Activated CD8-positive, alpha-beta memory T cell treated with anti-CD3 and anti-CD28 coated beads, Interleukin-2, amount 50 U/mL, for 1 hour (primary cell): ENCODE results near the gene HOXD10.

Experiments
- DNase-seq: peaks from one replicate; pipeline ENCODE4 v3.0.0-alpha.2; 2020; ENCODE audit errors: extremely low read depth

HOXD10 gene

DNA sequence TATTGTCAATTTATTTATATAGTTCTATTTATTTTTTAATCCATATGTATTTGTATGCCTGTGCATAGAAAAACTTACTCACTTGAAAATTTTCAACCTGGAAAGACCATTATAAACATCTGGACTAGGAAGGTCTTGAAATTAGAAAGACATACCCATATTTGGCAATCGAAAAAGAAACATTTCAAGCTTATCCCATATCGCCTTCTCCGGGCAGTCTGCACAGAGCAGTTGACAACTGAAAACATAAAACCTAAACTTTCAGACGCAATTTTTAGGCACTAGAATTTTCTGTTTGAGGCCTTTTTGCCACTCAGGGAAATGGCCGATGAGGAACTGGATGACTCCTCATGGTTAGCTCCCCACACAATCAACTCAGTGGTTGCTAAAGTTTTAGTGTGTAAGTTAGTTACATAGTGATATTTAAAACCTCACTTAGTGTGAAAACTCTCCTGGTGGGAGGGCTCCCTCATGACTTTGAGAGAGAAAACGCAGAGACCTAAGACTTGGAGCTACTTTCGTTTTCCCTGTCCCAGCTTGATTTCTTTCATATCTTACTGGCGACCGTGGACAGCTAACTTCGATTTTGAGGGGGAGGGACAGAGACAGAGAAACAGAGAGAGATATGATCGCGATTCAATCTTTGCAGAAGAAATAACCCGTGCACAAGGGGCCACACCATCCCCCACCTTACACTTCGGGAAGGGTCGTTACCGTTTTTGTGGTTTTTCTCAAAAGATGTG lies 20.2 kb upstream of the HOXD10 start:
- DNase-seq = no peak

DNA sequence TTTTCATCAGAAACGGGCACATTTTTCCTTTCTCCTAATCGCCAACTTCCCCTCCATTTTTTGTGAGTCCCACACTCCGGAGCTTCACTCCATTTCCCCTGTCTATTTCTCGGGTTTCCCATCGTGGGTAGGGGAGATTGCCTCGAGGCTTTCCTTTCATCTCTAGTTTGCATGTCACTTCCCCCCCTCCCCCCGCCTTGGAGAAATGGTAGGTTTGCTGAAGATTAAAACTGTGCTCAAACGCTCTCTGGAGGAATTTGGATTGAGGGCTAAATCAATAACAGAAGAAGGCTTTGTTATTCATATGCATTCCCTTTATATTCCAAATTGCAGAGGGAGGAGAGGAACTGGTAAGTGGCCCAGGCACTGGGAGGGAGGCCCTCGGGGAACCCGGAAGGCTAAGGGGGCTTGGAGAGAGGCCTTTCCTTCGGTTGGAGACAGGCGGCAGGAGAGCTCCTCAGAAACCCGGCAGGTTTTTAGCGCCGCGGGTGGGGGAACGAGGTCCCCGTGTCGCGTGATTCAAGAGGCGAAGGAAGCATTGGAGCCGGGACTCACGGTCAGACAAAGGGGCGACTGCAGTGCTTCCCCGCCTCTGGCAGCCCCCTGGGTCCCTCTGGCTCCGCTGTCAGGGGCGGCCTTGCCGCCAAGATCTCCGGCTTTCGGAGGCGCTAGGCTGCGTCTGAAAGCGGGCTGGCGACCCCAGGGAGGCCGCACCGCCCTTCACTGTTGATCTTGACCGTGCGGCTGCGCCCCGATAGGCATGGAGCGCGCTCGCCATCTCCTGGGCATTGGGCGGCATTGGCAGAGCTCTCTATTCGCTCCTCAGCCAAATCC lies 19.4 kb upstream of the HOXD10 start:
- DNase-seq = no peak

DNA sequence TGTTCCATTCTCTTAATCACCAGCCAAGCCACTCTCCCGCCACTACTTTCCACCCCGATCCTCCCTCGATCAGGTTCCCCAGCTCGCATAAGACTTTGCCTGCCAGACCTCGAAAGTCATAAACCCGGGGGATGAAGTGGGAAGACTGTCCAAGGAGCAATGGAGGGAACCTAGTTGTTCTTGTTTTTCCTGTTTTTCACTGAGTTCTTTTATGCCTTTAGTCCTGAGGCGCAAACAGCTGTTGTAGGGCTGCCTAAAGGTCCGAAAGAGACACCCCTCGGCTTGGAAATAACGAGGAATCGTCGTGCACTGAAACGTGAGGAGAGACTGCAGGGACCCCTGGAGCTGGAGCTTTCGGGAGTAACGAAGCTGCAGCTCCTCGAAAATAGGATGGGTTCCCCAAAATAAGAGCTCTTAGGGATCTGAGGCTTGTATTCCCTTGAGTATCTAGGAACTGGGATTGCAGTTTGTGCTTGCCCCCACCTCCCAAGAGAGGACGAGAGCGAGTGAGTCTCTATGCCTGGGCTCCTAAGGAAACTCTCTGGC lies 18.7 kb upstream of the HOXD10 start:
- DNase-seq = no peak

DNA sequence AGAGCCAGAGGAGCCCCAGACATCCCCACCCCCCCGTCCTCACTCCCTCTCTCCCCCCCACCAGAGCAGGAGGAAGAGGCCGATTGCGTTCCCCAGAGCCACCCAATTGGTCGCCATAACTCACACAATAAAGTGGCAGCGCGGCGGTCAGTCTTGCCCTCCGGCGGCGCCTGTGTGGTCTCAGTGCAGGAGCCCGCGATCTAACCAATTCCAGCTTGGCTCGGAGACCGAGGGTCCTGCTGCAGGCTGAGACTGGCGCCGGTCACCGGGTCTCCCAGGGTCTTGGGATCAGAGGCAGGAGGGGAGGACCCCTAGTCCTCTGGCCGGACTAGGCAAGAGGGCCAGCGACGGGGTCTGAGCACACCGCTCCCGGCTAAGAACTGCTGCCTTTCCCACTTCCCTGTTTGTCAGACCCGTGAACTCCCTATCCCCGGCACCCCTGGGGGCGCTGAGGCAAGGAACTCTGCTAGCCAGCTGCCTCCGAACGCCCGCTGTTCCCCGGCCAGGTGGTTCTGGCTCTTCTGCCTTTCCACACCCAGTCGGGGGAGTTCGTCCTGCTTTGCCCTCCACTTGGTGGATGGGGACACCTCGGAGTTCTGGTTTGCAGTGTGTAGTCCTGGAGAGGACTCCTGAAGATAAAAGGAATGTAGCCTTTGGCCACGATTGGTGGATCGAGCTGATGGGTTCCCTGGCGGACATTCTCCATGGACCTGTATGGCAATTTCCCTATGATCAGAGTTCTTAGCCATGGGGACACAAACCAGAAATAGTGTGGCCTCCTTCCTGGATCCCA lies 18.0 kb upstream of the HOXD10 start:
- no peak for DNase-seq

DNA sequence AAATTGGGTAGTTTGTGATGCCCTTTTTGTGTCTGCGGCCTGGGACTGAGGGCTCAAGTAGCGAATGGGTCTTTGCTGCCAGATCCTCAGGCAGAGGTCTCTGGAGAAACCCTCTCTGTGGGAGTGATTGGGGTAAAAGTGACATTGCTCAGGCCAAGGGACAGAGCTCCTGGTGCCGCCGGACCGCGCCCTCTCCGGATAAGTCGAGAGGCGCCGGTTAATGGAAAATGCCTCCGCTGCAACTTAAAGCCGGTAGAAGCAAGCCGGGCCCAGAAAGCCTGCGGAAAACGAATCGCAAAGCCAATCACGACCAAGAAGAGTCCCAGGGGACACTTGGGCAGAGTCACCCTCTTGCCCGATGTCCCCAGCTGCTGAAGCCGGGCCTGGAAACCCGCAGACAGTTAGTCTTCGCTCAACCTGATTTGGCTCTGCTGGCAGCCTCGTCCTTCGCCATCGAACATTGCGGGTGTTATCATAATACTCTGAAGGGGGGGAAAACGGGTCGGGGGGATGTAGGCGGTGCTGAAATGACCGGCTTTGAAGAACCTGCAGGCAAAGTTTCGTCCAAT lies 17.3 kb upstream of the HOXD10 start:
- no peak for DNase-seq

DNA sequence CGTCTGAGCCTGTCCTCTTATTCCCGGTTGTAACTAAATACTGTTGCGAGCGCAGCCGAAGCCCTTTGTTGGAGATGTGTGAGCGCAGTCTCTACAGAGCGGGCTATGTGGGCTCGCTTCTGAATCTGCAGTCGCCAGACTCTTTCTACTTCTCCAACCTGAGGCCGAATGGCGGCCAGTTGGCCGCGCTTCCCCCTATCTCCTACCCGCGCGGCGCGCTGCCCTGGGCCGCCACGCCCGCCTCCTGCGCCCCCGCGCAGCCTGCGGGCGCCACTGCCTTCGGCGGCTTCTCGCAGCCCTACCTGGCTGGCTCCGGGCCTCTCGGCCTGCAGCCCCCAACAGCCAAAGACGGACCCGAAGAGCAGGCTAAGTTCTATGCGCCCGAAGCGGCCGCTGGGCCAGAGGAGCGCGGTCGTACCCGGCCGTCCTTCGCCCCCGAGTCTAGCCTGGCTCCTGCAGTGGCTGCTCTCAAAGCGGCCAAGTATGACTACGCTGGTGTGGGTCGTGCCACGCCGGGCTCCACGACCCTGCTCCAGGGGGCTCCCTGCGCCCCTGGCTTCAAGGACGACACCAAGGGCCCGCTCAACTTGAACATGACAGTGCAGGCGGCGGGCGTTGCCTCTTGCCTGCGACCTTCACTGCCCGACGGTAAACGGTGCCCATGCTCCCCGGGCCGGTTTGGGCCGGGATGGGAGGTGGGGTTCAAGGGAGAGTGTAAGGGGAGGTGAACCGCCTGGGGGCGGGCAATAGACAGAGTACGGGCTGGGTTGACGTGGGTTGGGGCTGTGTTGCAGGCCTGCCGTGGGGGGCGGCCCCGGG lies 16.6 kb upstream of the HOXD10 start, which contains the start of gene HOXD12:
Gene HOXD12, plus strand, starts transcription at position 68 of the 819 bp plus-strand sequence. Its CDS starts 7 bp downstream, at position 75.
- no peak for DNase-seq

DNA sequence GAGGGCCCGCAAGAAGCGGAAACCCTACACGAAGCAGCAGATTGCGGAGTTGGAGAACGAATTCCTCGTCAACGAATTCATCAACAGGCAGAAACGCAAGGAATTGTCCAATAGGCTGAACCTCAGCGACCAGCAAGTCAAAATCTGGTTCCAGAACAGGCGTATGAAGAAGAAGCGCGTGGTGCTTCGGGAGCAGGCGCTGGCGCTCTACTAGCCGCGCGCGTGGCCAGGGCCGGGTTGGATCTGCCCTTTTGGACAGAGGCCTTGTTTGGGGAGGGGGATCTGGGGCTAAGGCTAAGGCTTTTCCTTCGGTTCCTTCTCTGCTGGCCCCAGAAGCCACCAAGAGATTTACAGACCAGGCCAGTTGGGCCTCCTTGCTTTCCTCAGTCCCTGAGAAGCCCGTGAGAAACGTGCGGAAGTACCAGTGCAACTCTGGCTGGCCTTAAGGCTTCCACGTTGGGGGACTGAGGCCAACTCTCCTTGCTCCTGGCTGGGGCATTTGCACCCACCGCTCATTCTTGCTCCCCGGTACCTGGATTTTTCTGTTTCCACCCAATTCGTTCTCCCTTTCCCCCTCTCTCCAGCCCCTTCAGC lies 15.9 kb upstream of the HOXD10 start:
- no peak for DNase-seq

DNA sequence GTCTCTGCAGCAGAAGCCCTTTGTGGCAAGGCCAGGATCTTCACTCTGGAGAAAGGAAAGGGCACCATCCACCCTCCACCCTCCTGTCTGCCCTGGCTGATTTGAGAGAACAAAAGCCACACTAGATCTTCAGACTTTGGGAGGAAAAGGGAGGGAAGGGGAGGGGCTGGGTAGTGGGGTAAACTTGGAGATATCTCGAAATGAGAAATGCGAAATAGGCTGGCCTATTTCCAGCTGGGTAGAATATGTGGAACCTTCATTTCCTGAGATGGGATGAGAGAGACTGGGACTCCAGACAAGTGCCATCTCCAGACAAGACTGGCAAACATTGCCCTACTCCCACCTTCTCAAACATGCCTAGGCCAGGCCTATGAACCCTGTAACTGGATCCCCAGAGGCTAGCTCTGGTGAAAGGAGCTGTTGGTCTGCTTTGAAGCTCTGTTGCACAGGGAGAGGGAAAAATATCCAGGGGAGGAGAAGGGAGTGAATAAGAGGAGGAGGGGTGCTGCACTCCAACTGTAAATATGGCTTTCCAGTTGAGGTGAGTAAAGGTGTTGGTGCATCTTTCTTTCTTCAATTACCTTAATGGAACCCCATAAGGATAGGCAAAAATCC lies 15.3 kb upstream of the HOXD10 start:
- DNase-seq = no peak

DNA sequence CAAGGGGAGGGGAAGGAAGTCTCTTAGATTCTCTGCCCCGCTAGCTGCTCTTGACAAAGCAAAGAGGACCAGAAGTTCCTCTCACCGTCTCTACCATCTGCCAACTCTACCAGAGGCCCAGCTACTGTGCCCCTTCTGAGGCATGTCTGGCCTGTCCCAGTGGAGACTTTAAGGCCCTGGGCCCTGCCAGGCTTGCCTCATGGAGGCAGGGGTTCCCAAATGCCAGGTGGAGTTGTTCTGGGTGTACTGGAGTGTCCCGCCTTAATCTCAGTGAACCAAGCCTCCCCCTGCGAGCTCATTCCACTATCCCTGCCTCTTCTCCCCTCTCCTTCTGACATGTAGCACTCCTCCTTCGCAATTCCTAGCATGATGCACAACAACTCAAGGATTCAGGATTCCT lies 14.7 kb upstream of the HOXD10 start:
- no peak for DNase-seq

DNA sequence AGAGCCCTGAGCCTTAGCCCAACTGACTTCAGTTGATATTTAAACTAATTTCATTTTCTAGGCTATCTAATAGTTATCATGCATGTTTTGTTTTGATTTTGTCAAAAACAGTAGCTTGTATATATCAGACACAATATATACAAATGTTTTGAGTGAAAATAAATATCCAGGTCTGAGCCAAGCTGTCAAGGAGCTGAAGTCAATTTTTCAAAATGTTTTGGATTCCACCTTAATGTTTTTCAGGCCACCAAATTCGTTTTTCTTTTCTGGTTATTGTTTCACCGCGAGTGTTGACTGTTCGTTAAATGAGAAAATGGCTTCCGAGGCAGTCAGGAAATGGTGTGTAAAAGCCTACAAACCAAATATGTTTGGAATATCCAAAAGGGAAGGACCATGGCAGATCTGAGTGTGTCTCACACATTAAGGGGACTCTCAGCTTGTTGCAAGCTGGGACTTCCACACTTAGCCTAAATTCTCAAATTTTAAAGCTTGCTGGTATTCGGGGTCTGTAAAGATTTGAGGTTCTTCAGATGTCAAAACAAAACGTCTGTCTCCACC lies 14.2 kb upstream of the HOXD10 start:
- DNase-seq = no peak

DNA sequence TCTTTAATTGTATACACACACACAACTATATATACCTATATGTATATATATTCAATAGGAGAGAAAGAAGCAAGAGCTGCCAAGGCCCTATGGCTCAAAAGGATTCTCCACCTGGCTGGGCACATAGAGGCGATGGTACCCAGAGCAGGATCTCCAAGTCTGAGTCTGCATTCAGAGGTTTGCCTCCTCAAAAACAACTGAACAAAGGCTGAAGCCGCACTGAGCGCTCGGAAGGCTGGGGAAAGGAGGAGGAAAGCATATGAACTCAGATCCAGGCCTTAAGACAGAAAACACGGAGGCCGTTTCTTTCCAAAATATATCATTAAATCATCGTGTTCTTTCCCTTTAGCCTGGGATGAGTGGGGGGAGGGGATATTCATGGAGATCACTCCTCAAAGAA lies 13.4 kb upstream of the HOXD10 start:
- no peak for DNase-seq

DNA sequence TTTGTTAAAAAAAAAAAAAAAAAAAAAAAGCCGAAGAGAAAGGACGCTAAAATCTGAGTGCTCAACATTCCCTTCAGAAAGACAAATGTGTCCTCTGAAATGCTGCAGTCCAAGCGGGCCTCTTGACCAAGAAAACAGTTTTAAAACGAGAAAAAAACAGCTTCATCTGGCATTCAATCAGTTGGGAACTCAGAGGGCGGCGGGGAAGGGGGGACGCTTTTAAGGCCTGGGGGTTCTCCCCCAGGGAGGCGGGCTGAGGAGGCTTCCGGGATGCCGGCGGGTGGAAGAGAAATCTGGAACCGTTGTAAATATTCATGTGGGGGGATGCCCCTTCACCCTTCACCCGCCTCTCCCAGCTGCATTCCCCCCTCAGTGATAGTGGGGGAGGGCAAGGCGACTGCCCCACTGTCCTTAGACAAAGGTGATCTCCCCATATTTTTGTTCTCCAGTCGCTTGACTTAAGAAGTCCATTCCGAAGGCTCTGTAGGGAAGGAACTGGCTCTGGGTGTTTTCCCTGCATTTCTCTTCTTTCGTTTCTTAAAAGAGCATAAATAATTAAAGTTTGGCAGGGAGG lies 12.7 kb upstream of the HOXD10 start:
- DNase-seq = no peak

DNA sequence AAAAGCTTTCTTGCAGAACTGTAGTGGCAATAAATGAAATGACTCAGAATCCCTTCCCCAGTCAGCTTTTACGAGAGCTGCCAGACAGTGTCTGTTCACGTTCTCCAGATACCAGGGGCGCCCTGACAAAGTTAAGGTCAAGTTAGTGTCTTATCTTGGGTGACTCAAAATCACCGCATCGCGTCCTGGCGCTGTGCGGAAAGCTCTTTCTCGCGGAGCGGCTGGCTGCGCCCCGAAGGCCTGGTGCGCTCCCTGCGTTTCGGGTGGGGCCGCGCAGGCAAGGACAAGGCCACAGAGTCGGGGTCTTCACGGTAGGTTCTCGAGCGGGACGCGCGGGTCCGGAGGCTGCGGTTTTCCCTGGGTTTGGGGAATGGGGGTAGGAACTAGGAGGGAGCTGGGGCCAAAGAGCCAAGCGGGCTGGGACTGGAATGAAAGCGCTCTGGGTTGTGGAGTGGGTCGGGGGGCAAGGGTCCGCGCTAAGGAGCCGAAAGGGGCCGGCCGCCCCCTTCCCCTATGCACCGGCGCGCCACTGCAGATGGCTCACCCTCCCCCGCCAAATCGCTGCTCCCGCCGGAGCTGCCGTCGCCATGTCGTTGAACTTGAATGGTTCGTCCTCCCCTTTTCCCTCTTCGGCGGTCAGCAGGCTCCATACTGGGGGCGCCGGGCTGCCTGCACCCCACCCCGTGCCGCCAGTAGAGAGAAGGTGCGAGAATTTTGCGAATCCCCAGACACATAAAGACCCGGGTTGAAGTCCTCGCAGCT lies 12.1 kb upstream of the HOXD10 start:
- DNase-seq = no peak

DNA sequence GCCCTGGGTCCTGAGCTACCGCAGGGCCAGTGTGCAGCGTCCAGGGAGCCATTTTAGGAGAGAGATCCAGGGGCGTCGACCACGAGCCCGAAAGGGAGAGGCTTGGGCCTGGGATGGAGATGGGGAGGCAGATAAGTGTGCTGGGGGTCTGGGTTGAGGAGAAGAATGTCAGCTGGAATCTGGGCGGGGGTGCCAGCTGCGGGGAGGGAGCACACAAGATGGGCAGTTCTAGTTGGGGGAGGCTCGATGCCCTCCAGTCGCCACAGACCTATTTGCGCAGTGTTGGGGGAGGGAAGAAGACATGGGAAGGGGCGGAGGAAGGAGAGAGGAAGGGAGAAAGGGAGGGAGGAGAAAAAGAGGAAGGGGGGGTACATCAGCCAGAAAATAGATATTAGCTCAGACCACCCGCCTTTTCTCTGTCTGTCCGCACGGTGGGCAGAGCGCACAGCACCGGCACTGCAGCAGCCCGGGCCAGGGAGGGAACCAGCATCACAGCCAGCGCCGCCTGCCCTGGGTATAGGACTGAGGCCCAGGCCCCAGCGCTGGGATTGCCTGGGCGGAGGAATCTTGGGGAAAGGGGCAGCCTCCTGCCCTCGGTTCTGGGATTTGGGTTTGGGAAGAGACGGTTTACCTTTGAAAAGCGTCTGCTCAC lies 11.4 kb upstream of the HOXD10 start:
- DNase-seq = no peak

DNA sequence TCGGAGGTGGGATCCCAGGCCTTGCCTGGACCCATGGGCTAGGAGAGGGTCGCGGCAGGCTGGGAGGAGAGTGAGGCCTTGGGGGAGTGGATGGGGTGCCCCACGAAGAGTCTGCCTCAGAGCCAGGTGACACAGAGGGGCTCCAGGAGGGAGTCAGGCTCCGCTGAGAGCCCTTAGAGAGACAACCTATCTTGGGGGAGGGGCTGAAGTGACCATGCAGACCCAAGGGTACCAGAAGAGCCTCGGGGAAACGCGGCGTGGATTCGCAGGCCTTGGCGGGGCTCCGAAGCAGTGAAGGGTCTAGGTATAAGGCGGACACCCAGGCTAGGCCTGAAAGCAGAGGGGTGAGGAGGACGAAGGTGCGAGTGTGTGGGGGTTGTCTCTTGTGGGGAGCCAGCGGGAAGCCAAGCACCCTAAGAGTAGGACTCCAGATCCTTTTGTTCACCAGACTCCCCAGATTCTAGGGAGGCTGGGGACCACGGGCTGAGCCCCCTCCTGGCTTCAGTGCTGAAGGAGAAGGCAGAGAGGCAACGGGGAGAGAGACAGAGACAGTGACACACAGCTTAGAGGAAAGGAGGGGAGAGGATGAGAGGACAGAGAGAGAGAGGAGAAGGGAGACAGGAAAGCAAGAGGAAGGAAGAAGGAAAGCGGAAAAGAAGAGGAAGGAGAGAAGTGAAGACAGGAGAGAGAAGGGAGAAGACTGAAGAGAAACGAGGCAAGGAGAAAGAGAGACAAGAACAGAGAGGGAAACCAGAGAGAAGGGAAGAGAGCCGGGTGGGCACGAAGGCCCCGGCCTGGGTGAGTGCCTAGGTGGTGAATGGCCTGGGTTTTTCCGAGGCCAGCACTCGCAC lies 10.6 kb upstream of the HOXD10 start:
- DNase-seq = no peak

DNA sequence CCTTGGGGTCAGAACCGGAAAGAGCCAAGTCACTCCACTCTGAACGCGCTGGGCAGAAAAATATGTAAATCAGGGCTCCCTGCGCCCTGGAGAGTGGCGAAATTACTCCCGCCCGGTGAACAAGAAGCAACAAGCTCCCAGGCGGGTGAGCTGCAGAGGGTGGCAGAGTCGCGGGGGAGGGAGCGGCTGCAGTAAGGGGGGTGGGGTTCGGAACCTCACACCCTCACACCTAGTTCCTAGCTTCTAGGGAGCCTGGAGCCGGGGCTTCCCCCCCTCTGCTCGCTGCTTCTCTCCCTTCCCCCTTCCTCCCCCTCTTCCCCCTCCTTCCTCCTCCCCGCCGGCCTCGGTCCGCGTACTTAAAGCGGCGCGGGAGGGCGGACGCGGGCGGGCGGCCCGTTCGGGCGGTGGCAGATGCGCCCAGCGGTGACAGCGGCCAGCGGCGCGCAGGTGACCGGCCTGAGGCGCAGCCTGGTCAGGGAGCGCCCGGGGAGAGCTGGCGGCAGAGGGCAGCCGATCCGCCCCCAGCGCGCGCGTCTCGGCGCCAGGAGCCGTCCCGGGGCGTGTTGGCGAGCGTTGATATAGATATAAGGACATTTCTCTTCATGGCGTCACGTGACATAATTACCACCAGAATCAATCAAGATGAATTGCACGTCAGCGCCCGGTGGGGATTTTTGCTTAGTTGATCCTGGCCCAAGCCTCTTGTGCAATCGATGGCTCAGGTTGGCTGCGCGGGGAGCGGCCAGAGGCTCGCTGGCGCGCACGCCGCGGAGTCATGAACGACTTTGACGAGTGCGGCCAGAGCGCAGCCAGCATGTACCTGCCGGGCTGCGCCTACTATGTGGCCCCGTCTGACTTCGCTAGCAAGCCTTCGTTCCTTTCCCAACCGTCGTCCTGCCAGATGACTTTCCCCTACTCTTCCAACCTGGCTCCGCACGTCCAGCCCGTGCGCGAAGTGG lies 9.7 kb upstream of the HOXD10 start, which contains the start of gene HOXD11:
Gene HOXD11, plus strand, starts transcription at position 700 of the 959 bp plus-strand sequence. Its CDS starts 76 bp downstream, at position 776.
- DNase-seq = no peak
